Measurements from ENCODE around the gene TAS2R9.

DNA sequence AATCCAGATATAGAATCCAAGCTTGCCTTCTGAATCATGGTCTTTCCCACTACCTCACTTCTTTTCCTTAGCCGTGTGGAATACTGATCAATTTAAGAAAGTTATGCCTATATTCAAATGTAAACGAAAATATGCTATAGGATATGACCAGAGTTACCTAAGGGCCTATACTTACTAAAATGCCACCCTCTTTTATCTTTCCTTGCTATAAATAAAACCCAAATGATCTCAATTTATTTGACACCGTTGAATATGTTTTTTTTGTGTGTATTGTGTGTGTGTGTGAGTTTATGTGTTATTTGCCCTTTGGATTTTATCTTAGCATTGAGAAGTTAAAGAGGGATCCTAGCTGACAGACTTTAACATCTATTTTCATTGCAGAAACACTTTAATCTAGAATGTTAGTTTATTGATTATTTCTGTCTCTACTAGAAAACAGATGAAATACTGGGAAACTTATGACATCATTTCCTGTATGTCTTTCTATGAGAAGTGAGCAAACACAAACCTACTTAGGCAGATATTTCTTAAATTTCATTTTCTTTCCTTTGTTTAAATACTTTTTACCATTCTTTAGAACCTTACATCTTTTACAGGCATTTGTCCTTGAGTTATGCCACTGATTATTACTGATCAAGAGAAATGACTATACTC lies 2.0 kb upstream of the TAS2R9 start:
- TF ChIP-seq, protein P1, sequence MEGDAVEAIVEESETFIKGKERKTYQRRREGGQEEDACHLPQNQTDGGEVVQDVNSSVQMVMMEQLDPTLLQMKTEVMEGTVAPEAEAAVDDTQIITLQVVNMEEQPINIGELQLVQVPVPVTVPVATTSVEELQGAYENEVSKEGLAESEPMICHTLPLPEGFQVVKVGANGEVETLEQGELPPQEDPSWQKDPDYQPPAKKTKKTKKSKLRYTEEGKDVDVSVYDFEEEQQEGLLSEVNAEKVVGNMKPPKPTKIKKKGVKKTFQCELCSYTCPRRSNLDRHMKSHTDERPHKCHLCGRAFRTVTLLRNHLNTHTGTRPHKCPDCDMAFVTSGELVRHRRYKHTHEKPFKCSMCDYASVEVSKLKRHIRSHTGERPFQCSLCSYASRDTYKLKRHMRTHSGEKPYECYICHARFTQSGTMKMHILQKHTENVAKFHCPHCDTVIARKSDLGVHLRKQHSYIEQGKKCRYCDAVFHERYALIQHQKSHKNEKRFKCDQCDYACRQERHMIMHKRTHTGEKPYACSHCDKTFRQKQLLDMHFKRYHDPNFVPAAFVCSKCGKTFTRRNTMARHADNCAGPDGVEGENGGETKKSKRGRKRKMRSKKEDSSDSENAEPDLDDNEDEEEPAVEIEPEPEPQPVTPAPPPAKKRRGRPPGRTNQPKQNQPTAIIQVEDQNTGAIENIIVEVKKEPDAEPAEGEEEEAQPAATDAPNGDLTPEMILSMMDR (IDR thresholded peaks at IDR 0.05) = no peak
- no peak for TF ChIP-seq POLR2A (IDR thresholded peaks at IDR 0.05; ENCODE audit: low read depth)
